Neural progenitor cell (in vitro differentiated cells): Measurements from ENCODE around the gene MPRIP.

ENCODE experiments used
- CTCF ChIP-seq: fragments of 200-600 bp; sonication (generic); IDR thresholded peaks from 2 replicates; pipeline ENCODE4 v1.5.1; 2017; ENCODE audit warnings: antibody characterized with exemption, mild to moderate bottlenecking
- EZH2phosphoT487 ChIP-seq: fragments of 200-600 bp; sonication (generic); IDR thresholded peaks from 2 replicates; pipeline ENCODE4 v1.6.1; 2017; ENCODE audit warnings: antibody characterized with exemption

DNA sequence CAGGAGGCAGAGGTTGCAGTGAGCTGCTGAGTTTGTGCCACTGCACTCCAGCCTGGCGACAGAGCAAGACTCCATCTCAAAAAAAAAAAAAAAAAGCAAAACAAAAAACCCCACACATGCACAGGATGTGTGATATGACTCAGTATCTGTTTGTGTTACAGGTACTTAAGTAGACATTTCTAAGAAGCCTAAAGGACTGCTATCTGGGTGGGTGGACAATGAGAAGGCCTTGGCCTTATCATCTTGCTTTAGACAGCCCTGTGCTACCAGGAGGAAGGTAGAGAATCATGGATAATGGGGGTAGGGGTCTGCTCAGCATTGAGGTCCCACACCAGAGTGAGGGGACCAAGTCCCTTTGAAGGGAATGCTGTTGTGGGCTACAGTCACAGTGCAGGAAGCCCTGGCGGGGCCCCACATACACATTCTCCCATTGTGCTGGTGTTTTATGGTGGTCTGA lies 137.1 kb downstream of the MPRIP start:
- no peak for TF ChIP-seq EZH2phosphoT487
- TF ChIP-seq CTCF, result no peak
